Esophagus (tissue), 2 donors: ENCODE results near the gene EIF3F. TPM values are rescaled to one million over a fixed set of nuclear protein-coding genes. Genes with fewer than 3 reads are reported as not detected.

Experiments
- H3K27ac ChIP-seq, 2 donors: one replicate each; pipeline ENCODE4 v1.5.1; 2013; ENCODE audit warnings: low read depth in 2 of 2, mild to moderate bottlenecking in 2 of 2, inconsistent platforms in 1 of 2, low read length in 1 of 2, moderate library complexity in 1 of 2
- H3K27me3 ChIP-seq, 2 donors: one replicate each; pipeline ENCODE4 v1.6.1; 2013; ENCODE audit warnings: low read length in 2 of 2, control low read depth in 1 of 2, mild to moderate bottlenecking in 1 of 2; ENCODE audit not compliant: insufficient read depth in 2 of 2, control insufficient read depth in 1 of 2
- H3K36me3 ChIP-seq, 2 donors: one replicate each; pipeline ENCODE4 v1.6.1; 2013; ENCODE audit warnings: low read length in 1 of 2; ENCODE audit not compliant: control insufficient read depth in 2 of 2, insufficient read depth in 2 of 2
- H3K4me1 ChIP-seq, 2 donors: one replicate each; pipeline ENCODE4 v1.6.1; 2013; ENCODE audit warnings: low read length in 1 of 2; ENCODE audit not compliant: control insufficient read depth in 2 of 2, insufficient read depth in 2 of 2
- H3K4me3 ChIP-seq, 2 donors: one replicate each; pipeline ENCODE4 v1.5.1; 2013; ENCODE audit warnings: low read length in 2 of 2, mild to moderate bottlenecking in 2 of 2, low read depth in 1 of 2, moderate library complexity in 1 of 2
- H3K9me3 ChIP-seq, 2 donors: one replicate each; pipeline ENCODE4 v1.6.1; 2013; ENCODE audit warnings: mild to moderate bottlenecking in 2 of 2, low read depth in 1 of 2, low read length in 1 of 2, moderate library complexity in 1 of 2; ENCODE audit not compliant: control insufficient read depth in 2 of 2, insufficient read depth in 1 of 2
- WGBS, 2 donors: extraction: QIAGEN DNeasy Blood & Tissue Kit; methylation state at CpG; one replicate each; pipeline ENCODE4 v1.1.7; 2013; 5-methylcytosine and 5-hydroxymethylcytosine counted together
- polyA plus RNA-seq, 2 donors: library from polyadenylated mRNA; stranded (reverse); fragments of 200-250 nt; gene quantifications; one replicate each; pipeline ENCODE4 v1.2.3, GENCODE V29; 2013
- donor health status: healthy with polysubstance abuse.
- donor health status: Bipolar disorder and iron deficiency.

EIF3F gene
- polyA plus RNA-seq, 2 donors: 80.4 to 406 TPM

- Histone ChIP-seq H3K9me3 (no peaks in the 10 kb centered on the region), H3K4me3 (no peak overlapping the region), H3K36me3 (no peaks in the 10 kb centered on the region), H3K27me3 (no peaks in the 10 kb centered on the region), H3K4me1 (no peaks in the 10 kb centered on the region), H3K27ac (no peak overlapping the region)
- 89 to 90% methylated on average over 3 of the region's 3 CpGs for WGBS, 2 donors
Observed at GRCh38 chr11:8026982-8027381, 39.8 kb downstream of the EIF3F start.

- Histone ChIP-seq H3K27me3 (no peaks in the 10 kb centered on the region), H3K36me3 (no peaks in the 10 kb centered on the region), H3K4me3 (no peak overlapping the region), H3K4me1 (no peaks in the 10 kb centered on the region), H3K27ac (no peak overlapping the region), H3K9me3 (no peaks in the 10 kb centered on the region)
- 77 to 81% methylated on average over 4 of the region's 4 CpGs for WGBS, 2 donors
Observed at GRCh38 chr11:8028766-8029165, 41.6 kb downstream of the EIF3F start.

- Histone ChIP-seq H3K4me3 (no peak overlapping the region), H3K4me1 (peaks cover 0 to 5% of the 10 kb centered on the region in 2 donors), H3K36me3 (no peaks in the 10 kb centered on the region), H3K27ac (no peak overlapping the region), H3K27me3 (no peaks in the 10 kb centered on the region), H3K9me3 (no peaks in the 10 kb centered on the region)
- 82 to 85% methylated on average over 8 of the region's 8 CpGs for WGBS, 2 donors
Observed at GRCh38 chr11:8030526-8031247, 43.5 kb downstream of the EIF3F start.

- WGBS, 2 donors: 77 to 80% methylated on average over 32 of the region's 32 CpGs
- Histone ChIP-seq H3K36me3 (no peaks in the 10 kb centered on the region), H3K4me1 (peaks cover 0 to 5% of the 10 kb centered on the region in 2 donors), H3K4me3 (no peak overlapping the region), H3K27me3 (no peaks in the 10 kb centered on the region), H3K27ac (no peak overlapping the region), H3K9me3 (no peaks in the 10 kb centered on the region)
Observed at GRCh38 chr11:8031248-8032115, 44.3 kb downstream of the EIF3F start.

- H3K4me3 ChIP-seq: no peak overlapping the region
- WGBS, 2 donors: 88 to 90% methylated on average over 10 of the region's 10 CpGs
- no peaks in the 10 kb centered on the region for H3K27me3 ChIP-seq
- no peak overlapping the region for H3K27ac ChIP-seq
- H3K4me1 ChIP-seq: peaks cover 0 to 5% of the 10 kb centered on the region in 2 donors
- no peaks in the 10 kb centered on the region for H3K36me3 ChIP-seq
- H3K9me3 ChIP-seq: no peaks in the 10 kb centered on the region
Observed at GRCh38 chr11:8032122-8032521, 45.0 kb downstream of the EIF3F start.

- no peaks in the 10 kb centered on the region for H3K36me3 ChIP-seq
- 40% methylated on average over 20 of the region's 20 CpGs for WGBS, 2 donors
- H3K27ac ChIP-seq: no peak overlapping the region
- H3K9me3 ChIP-seq: no peaks in the 10 kb centered on the region
- no peak overlapping the region for H3K4me3 ChIP-seq
- no peaks in the 10 kb centered on the region for H3K27me3 ChIP-seq
- H3K4me1 ChIP-seq: peaks cover 0 to 5% of the 10 kb centered on the region in 2 donors
Observed at GRCh38 chr11:8032576-8033304, 45.6 kb downstream of the EIF3F start.

GRCh38 chr11:8033305-8034105, 46.4 kb downstream of the EIF3F start:
- Histone ChIP-seq H3K9me3 (no peaks in the 10 kb centered on the region), H3K36me3 (no peaks in the 10 kb centered on the region), H3K4me1 (peaks cover 0 to 5% of the 10 kb centered on the region in 2 donors), H3K27ac (no peak overlapping the region), H3K4me3 (no peak overlapping the region), H3K27me3 (no peaks in the 10 kb centered on the region)
- WGBS, 2 donors: 35 to 46% methylated on average over 19 of the region's 19 CpGs

- Histone ChIP-seq H3K27ac (no peak overlapping the region), H3K4me1 (peaks cover 0 to 5% of the 10 kb centered on the region in 2 donors)
- WGBS, 2 donors: 52 to 69% methylated on average over 3 of the region's 3 CpGs
Observed at GRCh38 chr11:8034106-8034585, 47.0 kb downstream of the EIF3F start.

More at GRCh38 chr11:8034106-8034585, 47.0 kb downstream of the EIF3F start:
- H3K27me3 ChIP-seq: no peaks in the 10 kb centered on the region
- H3K4me3 ChIP-seq: no peak overlapping the region
- no peaks in the 10 kb centered on the region for H3K36me3 ChIP-seq
- no peaks in the 10 kb centered on the region for H3K9me3 ChIP-seq
